ENCODE measurements around the gene FMO4. TPM values are rescaled to one million over a fixed set of nuclear protein-coding genes. Genes with fewer than 3 reads are reported as not detected.

The FMO4 gene
- total RNA-seq (2021; ENCODE audit: unreplicated experiment) (0.33 TPM), Bru-seq, nascent RNA (percentile 27 among the genes with signal in this experiment), BruChase-seq, experiment 1, labeled RNA remaining after a 2-hour chase (percentile 25 among the genes with signal in this experiment), BruChase-seq, experiment 2, labeled RNA remaining after a 6-hour chase (percentile 25 among the genes with signal in this experiment)
- polyA plus RNA-seq (2012; ENCODE audit: insufficient read length), result not detected
- long read RNA-seq, result 0 reads

DNA sequence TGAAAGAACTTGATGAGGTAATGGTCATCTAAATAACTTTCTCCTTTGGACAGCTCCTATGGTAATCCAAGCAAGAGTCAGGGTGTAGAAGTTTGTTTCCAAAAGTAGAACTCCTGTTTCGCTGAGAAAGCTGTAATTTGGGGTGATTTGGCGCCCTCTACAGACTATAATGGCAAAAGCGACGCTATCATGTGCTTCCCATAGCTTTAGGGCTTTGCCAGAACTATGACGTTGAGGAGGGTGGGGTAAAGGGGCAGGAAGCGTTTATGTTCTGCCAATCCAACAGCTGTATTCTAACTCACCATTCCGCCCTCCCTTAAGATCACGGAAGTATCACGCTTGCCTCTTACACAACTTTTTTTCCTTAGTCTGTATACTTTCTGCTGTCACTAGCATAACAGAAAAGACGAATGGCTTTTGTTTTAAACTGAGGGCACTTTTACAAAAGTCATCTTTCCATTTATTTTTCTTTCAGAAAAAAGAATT lies at the start of gene FMO4:
TSS of gene FMO4 (plus strand) at position 349 of the 486 bp plus-strand sequence. CDS start 5,643 bp downstream, outside the sequence.
- Histone ChIP-seq H3K4me1 (ENCODE audit: control insufficient read depth, insufficient read depth, low read length) (no peaks in the 10 kb centered on the region), H3K27ac (ENCODE audit: low read length) (no peak within 1 kb of the TSS), H3K4me3 (ENCODE audit: low read depth in 2 of 2, low read length in 2 of 2) (peak within 1 kb of the TSS in 1 of 2 experiments; percentile 12; a peak in 1 of 4 replicates), H3K9me3 (ENCODE audit: control insufficient read depth, insufficient read depth, low read depth, low read length) (no peaks in the 10 kb centered on the region), H3K36me3 (ENCODE audit: control insufficient read depth, insufficient read depth, low read length) (no peaks in the 10 kb centered on the region), H3K27me3 (ENCODE audit: control insufficient read depth, insufficient read depth, low read length) (no peaks in the 10 kb centered on the region)
- CTCF ChIA-PET, result interaction anchor here (0.6 to 1.7 kb wide), 6 partner anchors 68 to 347 kb away, joined by 3 to 18 read pairs (median 8); no protein-coding TSS in a partner anchor
- intact Hi-C loops (cut with micrococcal nuclease; ENCODE audit: unreplicated experiment), result loop anchor here (2.0 kb wide), 1 partner anchor 347 kb away; no protein-coding TSS in a partner anchor
- in situ Hi-C loops (cut with HindIII; ENCODE audit: low pct_unique_long_range_greater_than_20kb, low sequenced_read_pairs), result no loop called here
- ATAC-seq (peak; percentile 94), DNase-seq (ENCODE audit: low read depth, low spot score) (peak; percentile 74)
- POLR2A ChIA-PET, result interaction anchor here (0.5 kb wide), 1 partner anchor 10 kb away, joined by 6 read pairs; no protein-coding TSS in a partner anchor
- no TSS peak for BruUV-seq (replicated peaks)
- TF ChIP-seq, protein P1, sequence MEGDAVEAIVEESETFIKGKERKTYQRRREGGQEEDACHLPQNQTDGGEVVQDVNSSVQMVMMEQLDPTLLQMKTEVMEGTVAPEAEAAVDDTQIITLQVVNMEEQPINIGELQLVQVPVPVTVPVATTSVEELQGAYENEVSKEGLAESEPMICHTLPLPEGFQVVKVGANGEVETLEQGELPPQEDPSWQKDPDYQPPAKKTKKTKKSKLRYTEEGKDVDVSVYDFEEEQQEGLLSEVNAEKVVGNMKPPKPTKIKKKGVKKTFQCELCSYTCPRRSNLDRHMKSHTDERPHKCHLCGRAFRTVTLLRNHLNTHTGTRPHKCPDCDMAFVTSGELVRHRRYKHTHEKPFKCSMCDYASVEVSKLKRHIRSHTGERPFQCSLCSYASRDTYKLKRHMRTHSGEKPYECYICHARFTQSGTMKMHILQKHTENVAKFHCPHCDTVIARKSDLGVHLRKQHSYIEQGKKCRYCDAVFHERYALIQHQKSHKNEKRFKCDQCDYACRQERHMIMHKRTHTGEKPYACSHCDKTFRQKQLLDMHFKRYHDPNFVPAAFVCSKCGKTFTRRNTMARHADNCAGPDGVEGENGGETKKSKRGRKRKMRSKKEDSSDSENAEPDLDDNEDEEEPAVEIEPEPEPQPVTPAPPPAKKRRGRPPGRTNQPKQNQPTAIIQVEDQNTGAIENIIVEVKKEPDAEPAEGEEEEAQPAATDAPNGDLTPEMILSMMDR (IDR thresholded peaks at IDR 0.05), result peak; percentile 81
- TF ChIP-seq TCF7L2 (IDR thresholded peaks at IDR 0.05; ENCODE audit: low read depth, low read length), result no peak

DNA sequence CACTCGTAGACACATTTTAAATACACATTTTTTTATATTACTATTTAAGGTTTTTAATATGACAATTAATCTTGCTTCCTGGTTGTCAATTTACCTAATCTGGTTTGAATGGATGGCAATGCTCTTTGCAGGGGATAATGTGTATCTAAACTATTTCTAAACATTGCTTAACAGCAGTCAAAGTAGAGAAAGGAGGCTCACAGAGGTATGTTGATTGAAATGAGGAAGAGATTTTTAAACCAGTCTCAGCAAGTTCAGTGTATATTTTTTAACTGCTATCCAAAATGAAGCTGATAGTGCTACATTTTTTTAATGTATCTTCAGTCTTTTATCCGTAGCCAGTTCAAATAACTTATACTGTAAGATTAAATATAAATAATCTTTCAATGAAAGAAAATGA lies 48.3 kb upstream of the FMO4 start:
- Histone ChIP-seq H3K4me3 (ENCODE audit: low read depth in 2 of 2, low read length in 2 of 2) (no peak overlapping the region), H3K36me3 (ENCODE audit: control insufficient read depth, insufficient read depth, low read length) (no peaks in the 10 kb centered on the region), H3K27ac (ENCODE audit: low read length) (no peak overlapping the region), H3K9me3 (ENCODE audit: control insufficient read depth, insufficient read depth, low read depth, low read length) (no peaks in the 10 kb centered on the region), H3K27me3 (ENCODE audit: control insufficient read depth, insufficient read depth, low read length) (no peaks in the 10 kb centered on the region), H3K4me1 (ENCODE audit: control insufficient read depth, insufficient read depth, low read length) (no peaks in the 10 kb centered on the region)
- CTCF ChIA-PET, result no interaction called here
- POLR2A ChIA-PET, result no interaction called here
- in situ Hi-C loops (cut with HindIII; ENCODE audit: low pct_unique_long_range_greater_than_20kb, low sequenced_read_pairs) (no loop called here), intact Hi-C loops (cut with micrococcal nuclease; ENCODE audit: unreplicated experiment) (no loop called here)
- no peak for ATAC-seq
- DNase-seq (ENCODE audit: low read depth, low spot score), result no peak
- TF ChIP-seq, protein P1 (IDR thresholded peaks at IDR 0.05), result no peak
- TF ChIP-seq POLR2AphosphoS5 (IDR thresholded peaks at IDR 0.05; ENCODE audit: low read depth, low read length) (no peak), SIN3A (IDR thresholded peaks at IDR 0.05; ENCODE audit: borderline replicate concordance, insufficient read depth, low read depth, low read length) (no peak), TCF7L2 (IDR thresholded peaks at IDR 0.05; ENCODE audit: low read depth, low read length) (no peak)
- TF ChIP-seq, protein P2, sequence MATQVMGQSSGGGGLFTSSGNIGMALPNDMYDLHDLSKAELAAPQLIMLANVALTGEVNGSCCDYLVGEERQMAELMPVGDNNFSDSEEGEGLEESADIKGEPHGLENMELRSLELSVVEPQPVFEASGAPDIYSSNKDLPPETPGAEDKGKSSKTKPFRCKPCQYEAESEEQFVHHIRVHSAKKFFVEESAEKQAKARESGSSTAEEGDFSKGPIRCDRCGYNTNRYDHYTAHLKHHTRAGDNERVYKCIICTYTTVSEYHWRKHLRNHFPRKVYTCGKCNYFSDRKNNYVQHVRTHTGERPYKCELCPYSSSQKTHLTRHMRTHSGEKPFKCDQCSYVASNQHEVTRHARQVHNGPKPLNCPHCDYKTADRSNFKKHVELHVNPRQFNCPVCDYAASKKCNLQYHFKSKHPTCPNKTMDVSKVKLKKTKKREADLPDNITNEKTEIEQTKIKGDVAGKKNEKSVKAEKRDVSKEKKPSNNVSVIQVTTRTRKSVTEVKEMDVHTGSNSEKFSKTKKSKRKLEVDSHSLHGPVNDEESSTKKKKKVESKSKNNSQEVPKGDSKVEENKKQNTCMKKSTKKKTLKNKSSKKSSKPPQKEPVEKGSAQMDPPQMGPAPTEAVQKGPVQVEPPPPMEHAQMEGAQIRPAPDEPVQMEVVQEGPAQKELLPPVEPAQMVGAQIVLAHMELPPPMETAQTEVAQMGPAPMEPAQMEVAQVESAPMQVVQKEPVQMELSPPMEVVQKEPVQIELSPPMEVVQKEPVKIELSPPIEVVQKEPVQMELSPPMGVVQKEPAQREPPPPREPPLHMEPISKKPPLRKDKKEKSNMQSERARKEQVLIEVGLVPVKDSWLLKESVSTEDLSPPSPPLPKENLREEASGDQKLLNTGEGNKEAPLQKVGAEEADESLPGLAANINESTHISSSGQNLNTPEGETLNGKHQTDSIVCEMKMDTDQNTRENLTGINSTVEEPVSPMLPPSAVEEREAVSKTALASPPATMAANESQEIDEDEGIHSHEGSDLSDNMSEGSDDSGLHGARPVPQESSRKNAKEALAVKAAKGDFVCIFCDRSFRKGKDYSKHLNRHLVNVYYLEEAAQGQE (IDR thresholded peaks at IDR 0.05; ENCODE audit: insufficient read depth in 1 of 2, low read depth in 2 of 2, low read length in 1 of 2), result no peak
- no TSS peak for BruUV-seq (replicated peaks)

Measured in Panc1 (cell line).